Astrocyte of the spinal cord (primary cell): Measurements from ENCODE around the gene TTLL5.

ENCODE experiments used
- DNase-seq: peaks from one replicate; pipeline ENCODE4 v3.0.0; 2011; ENCODE audit warnings: low read depth, low spot score
- H3K4me3 ChIP-seq: 2 replicates; pipeline ENCODE4 v1.5.1; 2011; ENCODE audit warnings: low read depth, mild to moderate bottlenecking, low read length, moderate library complexity
- in situ Hi-C: cut with HindIII; loops from 2 replicates; pipeline ENCODE4 v1.10.0; 2017; ENCODE audit warnings: low sequenced_read_pairs
- TF ChIP-seq, protein P1 (sequence below): IDR thresholded peaks from 2 replicates; pipeline ENCODE4 v1.5.1; 2012; ENCODE audit warnings: low read depth, mild to moderate bottlenecking, low read length, inconsistent platforms

TTLL5 gene

DNA sequence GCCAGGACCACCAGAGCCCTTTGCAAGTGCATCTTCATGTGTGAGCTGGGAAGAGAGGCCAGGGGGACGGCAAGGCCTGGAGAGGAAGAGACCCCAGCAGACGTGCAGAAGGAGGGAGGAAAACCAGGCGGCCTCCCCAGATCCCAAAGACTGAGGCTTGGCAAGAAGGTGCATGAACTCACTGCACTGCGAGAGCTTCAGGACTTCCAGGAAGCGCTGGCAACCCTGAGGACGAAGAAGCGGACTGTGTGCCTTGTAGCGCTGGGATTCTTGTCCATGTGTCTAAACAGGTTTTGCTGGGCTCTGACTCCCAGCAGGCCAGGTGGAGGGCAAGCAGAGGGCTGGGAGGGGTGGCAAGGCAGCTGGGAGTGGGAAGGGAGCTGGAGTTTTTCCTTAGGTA lies 319.8 kb downstream of the TTLL5 start:
- in situ Hi-C loops = no loop called here
- peak overlapping the region; percentile 55 for H3K4me3 ChIP-seq
- DNase-seq = no peak

DNA sequence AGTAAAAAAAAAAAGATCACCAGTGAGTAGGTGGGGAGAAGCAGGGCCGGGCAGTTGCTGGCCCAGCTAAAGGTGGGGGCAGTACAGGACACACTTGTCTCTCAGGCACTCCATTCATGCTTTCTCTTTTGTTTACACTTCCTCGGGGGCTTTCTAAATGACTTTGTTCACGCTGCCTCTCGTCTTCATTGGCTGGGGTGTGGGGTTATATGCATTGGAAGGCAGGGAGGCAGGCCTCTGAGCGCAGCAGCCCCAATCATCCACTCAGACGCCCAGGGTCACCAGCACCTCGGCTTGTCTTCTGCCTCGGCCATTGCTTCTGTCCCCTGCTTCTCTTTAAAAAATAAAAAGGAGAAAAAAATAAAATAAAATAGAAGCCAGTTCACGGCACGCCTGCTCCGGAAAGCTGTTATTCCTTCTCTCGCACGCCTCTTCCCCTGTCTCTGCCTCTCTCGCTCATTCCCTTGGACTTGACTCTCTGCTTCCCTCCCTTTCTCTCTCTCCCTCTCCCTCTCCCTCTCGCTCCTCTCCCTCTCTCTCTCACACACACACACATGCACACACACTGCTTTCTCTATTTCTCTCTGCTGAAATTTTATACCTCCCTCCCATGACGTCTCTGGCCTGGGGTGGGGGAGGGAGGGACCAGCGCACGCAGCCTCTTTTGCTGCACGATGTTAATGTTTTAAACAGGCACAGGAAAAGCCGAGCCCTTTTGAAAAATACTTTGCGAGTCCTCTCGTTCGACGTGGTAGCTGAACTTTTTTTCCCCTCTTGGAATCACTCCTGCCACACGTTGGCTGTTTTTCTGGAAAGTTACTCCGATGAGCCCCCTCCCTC lies 320.6 kb downstream of the TTLL5 start, which contains the start of gene TGFB3:
Gene TGFB3 (minus strand): TSS at position 570 of the 840 bp plus-strand sequence. CDS start 1,102 bp downstream, outside the sequence.
- peak within 1 kb of the TSS; percentile 55 for H3K4me3 ChIP-seq
- DNase-seq = peak; percentile 96
- in situ Hi-C loops = no loop called here
- TF ChIP-seq, protein P1, sequence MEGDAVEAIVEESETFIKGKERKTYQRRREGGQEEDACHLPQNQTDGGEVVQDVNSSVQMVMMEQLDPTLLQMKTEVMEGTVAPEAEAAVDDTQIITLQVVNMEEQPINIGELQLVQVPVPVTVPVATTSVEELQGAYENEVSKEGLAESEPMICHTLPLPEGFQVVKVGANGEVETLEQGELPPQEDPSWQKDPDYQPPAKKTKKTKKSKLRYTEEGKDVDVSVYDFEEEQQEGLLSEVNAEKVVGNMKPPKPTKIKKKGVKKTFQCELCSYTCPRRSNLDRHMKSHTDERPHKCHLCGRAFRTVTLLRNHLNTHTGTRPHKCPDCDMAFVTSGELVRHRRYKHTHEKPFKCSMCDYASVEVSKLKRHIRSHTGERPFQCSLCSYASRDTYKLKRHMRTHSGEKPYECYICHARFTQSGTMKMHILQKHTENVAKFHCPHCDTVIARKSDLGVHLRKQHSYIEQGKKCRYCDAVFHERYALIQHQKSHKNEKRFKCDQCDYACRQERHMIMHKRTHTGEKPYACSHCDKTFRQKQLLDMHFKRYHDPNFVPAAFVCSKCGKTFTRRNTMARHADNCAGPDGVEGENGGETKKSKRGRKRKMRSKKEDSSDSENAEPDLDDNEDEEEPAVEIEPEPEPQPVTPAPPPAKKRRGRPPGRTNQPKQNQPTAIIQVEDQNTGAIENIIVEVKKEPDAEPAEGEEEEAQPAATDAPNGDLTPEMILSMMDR = no peak

More for the DNA sequence above, 319.8 kb downstream of the TTLL5 start:
- TF ChIP-seq, protein P1 = no peak

GRCh38 chr14:75982266-75983018 lies 321.4 kb downstream of the TTLL5 start:
- H3K4me3 ChIP-seq = peak overlapping the region; percentile 55
- TF ChIP-seq, protein P1 = peak; percentile 69
- in situ Hi-C loops = no loop called here
- DNase-seq = peak; percentile 84

GRCh38 chr14:75983019-75983358 lies 321.9 kb downstream of the TTLL5 start:
- in situ Hi-C loops = no loop called here
- TF ChIP-seq, protein P1 = no peak
- peak overlapping the region; percentile 55 for H3K4me3 ChIP-seq
- DNase-seq = no peak

DNA sequence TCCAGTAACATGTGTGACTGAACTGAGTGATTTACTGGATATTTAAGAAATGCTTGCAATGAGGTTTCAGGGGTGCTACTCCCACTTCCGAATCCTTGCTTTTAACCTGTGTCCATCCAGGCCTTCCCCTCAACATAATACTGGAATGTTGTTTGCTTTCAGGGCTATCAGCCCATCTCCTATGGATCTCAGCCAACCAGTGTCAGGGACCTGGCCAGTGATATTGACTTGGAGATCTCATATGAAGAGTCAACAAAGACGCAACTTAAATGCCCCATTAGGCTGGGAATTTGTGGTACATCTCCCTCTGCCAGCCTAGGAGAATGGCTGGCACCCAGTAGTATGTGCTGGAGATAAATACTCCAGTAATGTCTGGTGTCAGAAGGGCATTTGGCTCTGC lies 323.6 kb downstream of the TTLL5 start:
- TF ChIP-seq, protein P1 = no peak
- no peak for DNase-seq

GRCh38 chr14:75985618-75986438 lies 324.8 kb downstream of the TTLL5 start, which contains the start of gene IFT43:
IFT43 (plus strand) TSS chr14:75985763; CDS start chr14:75985787, 24 bp downstream.
- in situ Hi-C loops = no loop called here
- DNase-seq = peak; percentile 78
- TF ChIP-seq, protein P1 = no peak
- H3K4me3 ChIP-seq = peak within 1 kb of the TSS; percentile 83

More for the DNA sequence above, 323.6 kb downstream of the TTLL5 start:
- in situ Hi-C loops = no loop called here
- H3K4me3 ChIP-seq = no peak overlapping the region
